ENCODE data around the gene DYNC1H1.

DYNC1H1 gene

DNA sequence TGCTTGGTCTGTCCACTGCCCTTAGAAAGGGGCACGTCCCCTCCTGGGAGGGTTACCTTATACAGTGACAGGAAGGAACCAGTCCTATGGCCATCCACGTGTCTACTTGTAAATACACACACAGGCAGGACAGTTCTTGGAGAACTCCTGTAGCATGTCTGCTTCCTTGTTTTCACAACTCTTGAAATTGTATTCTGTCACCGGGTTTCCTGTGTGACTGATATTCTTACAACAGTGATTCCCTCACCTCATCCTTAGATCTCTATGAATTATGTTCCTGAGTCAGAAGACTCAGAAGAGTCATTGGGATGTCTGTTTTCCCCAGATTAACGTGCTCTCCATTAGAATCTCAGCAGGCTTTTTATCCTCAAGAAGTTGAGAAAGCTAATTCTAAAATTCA lies 44.1 kb upstream of the DYNC1H1 start:
- TF ChIP-seq, protein P1, sequence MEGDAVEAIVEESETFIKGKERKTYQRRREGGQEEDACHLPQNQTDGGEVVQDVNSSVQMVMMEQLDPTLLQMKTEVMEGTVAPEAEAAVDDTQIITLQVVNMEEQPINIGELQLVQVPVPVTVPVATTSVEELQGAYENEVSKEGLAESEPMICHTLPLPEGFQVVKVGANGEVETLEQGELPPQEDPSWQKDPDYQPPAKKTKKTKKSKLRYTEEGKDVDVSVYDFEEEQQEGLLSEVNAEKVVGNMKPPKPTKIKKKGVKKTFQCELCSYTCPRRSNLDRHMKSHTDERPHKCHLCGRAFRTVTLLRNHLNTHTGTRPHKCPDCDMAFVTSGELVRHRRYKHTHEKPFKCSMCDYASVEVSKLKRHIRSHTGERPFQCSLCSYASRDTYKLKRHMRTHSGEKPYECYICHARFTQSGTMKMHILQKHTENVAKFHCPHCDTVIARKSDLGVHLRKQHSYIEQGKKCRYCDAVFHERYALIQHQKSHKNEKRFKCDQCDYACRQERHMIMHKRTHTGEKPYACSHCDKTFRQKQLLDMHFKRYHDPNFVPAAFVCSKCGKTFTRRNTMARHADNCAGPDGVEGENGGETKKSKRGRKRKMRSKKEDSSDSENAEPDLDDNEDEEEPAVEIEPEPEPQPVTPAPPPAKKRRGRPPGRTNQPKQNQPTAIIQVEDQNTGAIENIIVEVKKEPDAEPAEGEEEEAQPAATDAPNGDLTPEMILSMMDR (IDR thresholded peaks at IDR 0.05; ENCODE audit: low read length, missing control alignments): no peak
- no peak for DNase-seq (ENCODE audit: low read depth)
- H3K4me3 ChIP-seq (replicated peaks; ENCODE audit: low read depth, low read length): no peak overlapping the region

DNA sequence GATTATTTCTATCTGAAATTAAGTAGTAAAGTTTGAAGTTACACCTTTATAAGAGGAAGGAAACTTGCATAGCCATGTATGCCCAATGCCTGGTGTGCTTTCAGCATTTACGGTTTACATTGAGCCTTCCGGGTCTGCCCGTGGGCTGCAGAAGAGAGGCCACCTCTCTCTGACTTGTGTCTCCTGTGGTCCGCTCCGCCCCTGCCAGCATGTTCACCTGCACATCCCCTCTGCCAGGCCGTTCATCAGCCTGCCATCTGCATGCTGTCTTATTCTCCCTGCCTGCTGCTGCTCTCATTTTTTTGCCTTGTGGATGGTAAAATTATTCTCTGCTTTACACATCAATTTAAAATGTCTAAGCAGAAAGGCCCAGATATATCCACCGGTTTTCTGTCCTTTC lies 41.5 kb upstream of the DYNC1H1 start:
- TF ChIP-seq, protein P1 (IDR thresholded peaks at IDR 0.05; ENCODE audit: low read length, missing control alignments): no peak

DNA sequence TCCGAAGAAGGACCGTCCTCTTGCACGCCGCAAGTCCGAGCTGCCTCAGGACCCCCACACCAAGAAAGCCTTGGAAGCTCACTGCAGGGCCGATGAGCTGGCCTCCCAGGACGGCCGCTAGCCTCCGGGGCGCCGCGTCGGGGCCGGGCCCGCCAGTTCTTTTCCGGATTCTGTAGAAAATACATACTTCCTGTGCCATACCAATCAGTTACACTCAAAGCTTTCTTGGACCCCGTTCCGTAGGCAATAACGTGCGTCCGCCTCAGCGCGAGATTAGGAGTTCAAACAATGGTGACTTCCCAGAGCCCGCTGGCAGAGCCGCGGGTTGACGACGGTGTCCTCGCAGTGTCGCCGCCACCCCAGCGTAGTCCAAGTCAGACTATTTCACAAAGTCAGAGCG lies 39.2 kb upstream of the DYNC1H1 start:
- DNase-seq (ENCODE audit: low read depth): no peak
- TF ChIP-seq, protein P1 (IDR thresholded peaks at IDR 0.05; ENCODE audit: low read length, missing control alignments): no peak
- no peak overlapping the region for H3K4me3 ChIP-seq (replicated peaks; ENCODE audit: low read depth, low read length)

More for the DNA sequence above, 41.5 kb upstream of the DYNC1H1 start:
- DNase-seq (ENCODE audit: low read depth): no peak
- no peak overlapping the region for H3K4me3 ChIP-seq (replicated peaks; ENCODE audit: low read depth, low read length)

DNA sequence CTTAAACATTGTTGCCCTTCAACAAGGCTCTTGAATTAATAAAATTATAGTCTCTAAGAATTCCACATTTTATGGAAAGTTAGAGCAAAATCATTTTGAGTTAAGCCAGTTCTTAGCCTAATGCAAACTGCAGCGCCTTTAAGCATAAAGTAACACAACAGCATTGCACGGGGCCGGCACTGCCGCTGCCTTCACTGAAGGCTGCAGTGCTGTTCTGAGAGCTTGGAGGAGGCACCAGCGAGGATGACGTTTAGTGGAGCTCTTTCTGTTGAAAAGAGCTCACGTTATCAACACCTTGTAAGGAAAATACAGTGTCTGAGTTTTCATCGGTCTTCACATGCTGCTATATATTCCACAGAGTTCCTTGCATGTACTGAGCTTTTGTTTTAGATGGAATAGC lies 38.3 kb upstream of the DYNC1H1 start:
- TF ChIP-seq, protein P1 (IDR thresholded peaks at IDR 0.05; ENCODE audit: low read length, missing control alignments): no peak
- no peak overlapping the region for H3K4me3 ChIP-seq (replicated peaks; ENCODE audit: low read depth, low read length)
- DNase-seq (ENCODE audit: low read depth): no peak

DNA sequence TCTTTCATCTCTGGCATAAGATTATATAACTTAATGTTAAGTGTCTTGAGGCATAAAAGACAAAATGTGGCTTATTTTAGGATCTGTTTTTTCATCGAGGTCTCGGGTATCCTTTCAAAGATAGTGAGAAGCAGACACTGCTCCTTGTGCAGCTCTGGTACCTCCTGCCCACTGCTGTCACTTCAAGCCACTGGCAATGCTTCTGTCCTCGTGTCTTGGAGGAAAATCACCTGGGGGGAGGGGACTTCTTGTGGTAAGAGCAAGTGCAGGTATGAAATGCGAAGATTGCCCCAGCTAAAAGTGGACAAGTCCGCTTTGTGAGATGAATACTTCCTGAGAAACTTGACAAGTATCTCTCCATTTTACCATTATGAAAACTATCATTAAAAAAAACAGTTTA lies 37.8 kb upstream of the DYNC1H1 start:
- no peak for DNase-seq (ENCODE audit: low read depth)
- TF ChIP-seq, protein P1 (IDR thresholded peaks at IDR 0.05; ENCODE audit: low read length, missing control alignments): no peak
- H3K4me3 ChIP-seq (replicated peaks; ENCODE audit: low read depth, low read length): no peak overlapping the region

DNA sequence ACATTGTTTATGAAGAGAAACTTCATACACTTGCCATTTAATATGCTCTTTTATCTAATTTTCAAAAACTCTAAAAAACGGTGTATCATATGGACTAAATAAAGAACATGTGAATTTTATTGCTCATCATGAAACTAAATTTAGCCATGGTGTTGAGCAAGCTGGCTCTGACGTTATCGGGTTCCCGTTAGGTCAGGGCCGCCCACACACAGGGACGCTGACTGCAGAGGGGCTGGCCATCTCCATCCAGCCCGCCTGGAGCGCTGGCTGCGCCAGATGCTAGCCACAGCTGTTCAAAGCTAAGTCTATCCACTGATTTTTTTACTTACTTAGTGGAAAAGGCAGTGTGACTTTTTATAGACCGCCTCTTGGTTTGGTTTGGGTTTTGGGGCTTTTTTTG lies 36.5 kb upstream of the DYNC1H1 start:
- H3K4me3 ChIP-seq (replicated peaks; ENCODE audit: low read depth, low read length): no peak overlapping the region
- DNase-seq (ENCODE audit: low read depth): peak; percentile 97
- TF ChIP-seq, protein P1 (IDR thresholded peaks at IDR 0.05; ENCODE audit: low read length, missing control alignments): no peak

DNA sequence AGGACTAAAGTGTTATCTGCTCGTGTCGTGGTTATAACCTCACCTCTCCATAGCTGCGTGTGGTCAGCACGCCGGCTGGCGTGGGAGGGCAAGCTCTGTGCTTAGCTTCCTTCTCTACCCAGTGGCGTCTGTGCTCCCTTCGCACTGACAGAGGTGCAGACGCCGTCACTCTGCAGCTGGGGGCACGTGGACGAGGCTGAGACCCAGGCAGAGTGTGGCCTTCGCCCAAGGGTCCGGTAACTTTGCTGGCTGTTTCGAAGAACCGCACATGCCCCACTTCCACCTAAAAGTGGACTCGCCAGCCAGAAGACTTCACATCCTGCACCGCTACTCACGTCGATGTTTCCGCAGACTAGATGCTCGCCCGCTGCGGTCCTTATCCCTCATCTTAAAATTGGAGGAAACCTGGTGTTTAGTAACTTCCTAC lies 35.9 kb upstream of the DYNC1H1 start:
- TF ChIP-seq, protein P1 (IDR thresholded peaks at IDR 0.05; ENCODE audit: low read length, missing control alignments): no peak
- H3K4me3 ChIP-seq (replicated peaks; ENCODE audit: low read depth, low read length): no peak overlapping the region
- DNase-seq (ENCODE audit: low read depth): no peak

Measured in fibroblast of pulmonary artery (primary cell).